Measurements from ENCODE around the gene LTBP3. TPM values are rescaled to one million over a fixed set of nuclear protein-coding genes. Genes with fewer than 3 reads are reported as not detected.

The LTBP3 gene
- polyA plus RNA-seq, 1 experiment = 25.3 TPM

DNA sequence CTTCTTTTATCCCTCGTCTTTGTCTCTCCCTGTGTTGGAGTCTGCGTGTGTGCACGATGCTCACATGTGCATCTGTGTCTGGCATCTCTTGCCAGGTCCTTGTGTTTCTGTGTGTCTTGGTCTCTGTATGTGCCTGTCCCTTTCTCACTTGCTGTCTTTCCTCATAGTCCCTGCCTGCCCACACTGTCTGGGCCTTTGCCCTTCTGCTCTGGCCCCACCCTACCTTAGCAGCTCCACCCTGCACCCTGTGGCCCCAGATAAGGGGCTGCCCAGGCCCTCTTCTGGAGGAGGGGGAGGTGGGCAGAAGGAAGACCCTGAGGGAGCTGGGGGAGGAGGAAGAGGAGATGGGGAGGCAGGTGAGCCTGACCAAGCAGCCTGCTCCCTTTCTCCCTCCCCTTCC is 20.5 kb upstream of the LTBP3 start:
- ChIA-PET POLR2A (interaction anchor here (0.6 kb wide), 1 partner anchor 15 kb away, joined by 5 read pairs; no protein-coding TSS in a partner anchor), CTCF (interaction anchor here (1.0 kb wide), 1 partner anchor 11 kb away, joined by 5 read pairs; no protein-coding TSS in a partner anchor)
- Histone ChIP-seq H3K9me3 (ENCODE audit: control insufficient read depth, insufficient read depth, low read length) (no peaks in the 10 kb centered on the region), H3K27me3 (ENCODE audit: control insufficient read depth, insufficient read depth, low read length) (no peaks in the 10 kb centered on the region), H3K4me3 (ENCODE audit: low read depth, low read length) (no peak overlapping the region), H3K27ac (ENCODE audit: low read depth, low read length) (no peak overlapping the region)
- TF ChIP-seq CTCF (IDR thresholded peaks at IDR 0.05; ENCODE audit: low read depth, low read length) = no peak
- DNase-seq (ENCODE audit: low read depth, low spot score) = no peak

- CTCF ChIA-PET = interaction anchor here (1.0 to 1.9 kb wide), 2 partner anchors 11 to 16 kb away, joined by 5 to 17 read pairs; no protein-coding TSS in a partner anchor
- Histone ChIP-seq H3K4me3 (ENCODE audit: low read depth, low read length) (no peak overlapping the region), H3K27me3 (ENCODE audit: control insufficient read depth, insufficient read depth, low read length) (no peaks in the 10 kb centered on the region), H3K9me3 (ENCODE audit: control insufficient read depth, insufficient read depth, low read length) (no peaks in the 10 kb centered on the region), H3K27ac (ENCODE audit: low read depth, low read length) (no peak overlapping the region)
- POLR2A ChIA-PET = no interaction called here
- no peak for DNase-seq (ENCODE audit: low read depth, low spot score)
- no peak for TF ChIP-seq CTCF (IDR thresholded peaks at IDR 0.05; ENCODE audit: low read depth, low read length)
Observed at GRCh38 chr11:65578134-65578533, 20.0 kb upstream of the LTBP3 start.

DNA sequence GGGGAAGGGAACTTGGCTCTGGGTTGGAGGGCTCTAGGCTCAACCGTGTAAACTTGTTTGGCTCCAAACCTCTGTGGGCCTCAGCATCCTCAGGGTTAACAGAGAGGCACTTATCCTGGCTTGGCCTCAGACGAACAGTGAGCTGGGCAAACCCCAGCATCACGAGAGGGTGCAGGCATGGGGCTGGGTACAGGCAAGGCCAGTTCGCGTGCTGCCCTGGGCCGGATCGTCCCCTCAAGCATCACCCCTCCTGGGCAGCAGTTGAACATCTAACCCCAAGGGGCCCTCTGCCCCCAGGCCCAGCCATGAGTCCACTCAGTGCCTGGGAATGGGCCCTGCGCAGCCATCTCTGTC is 19.6 kb upstream of the LTBP3 start:
- H3K27me3 ChIP-seq (ENCODE audit: control insufficient read depth, insufficient read depth, low read length) = no peaks in the 10 kb centered on the region
- no peak for DNase-seq (ENCODE audit: low read depth, low spot score)
- CTCF ChIA-PET = interaction anchor here (1.0 to 1.9 kb wide), 2 partner anchors 12 to 16 kb away, joined by 5 to 17 read pairs; no protein-coding TSS in a partner anchor
- POLR2A ChIA-PET = interaction anchor here (1.1 to 1.2 kb wide), 2 partner anchors 16 to 37 kb away, joined by 3 read pairs; no protein-coding TSS in a partner anchor
- peak overlapping the region; percentile 65 for H3K4me3 ChIP-seq (ENCODE audit: low read depth, low read length)
- H3K27ac ChIP-seq (ENCODE audit: low read depth, low read length) = peak overlapping the region; percentile 47
- no peak for TF ChIP-seq CTCF (IDR thresholded peaks at IDR 0.05; ENCODE audit: low read depth, low read length)
- H3K9me3 ChIP-seq (ENCODE audit: control insufficient read depth, insufficient read depth, low read length) = no peaks in the 10 kb centered on the region

GRCh38 chr11:65576867-65577755 is 19.0 kb upstream of the LTBP3 start:
- Histone ChIP-seq H3K9me3 (ENCODE audit: control insufficient read depth, insufficient read depth, low read length) (no peaks in the 10 kb centered on the region), H3K27ac (ENCODE audit: low read depth, low read length) (peak overlapping the region; percentile 47), H3K27me3 (ENCODE audit: control insufficient read depth, insufficient read depth, low read length) (no peaks in the 10 kb centered on the region), H3K4me3 (ENCODE audit: low read depth, low read length) (peak overlapping the region; percentile 65)
- no peak for DNase-seq (ENCODE audit: low read depth, low spot score)
- ChIA-PET CTCF (interaction anchor here (0.6 to 2.3 kb wide), 3 partner anchors 17 to 270 kb away, joined by 3 to 17 read pairs (median 8); no protein-coding TSS in a partner anchor), POLR2A (interaction anchor here (0.6 to 1.2 kb wide), 5 partner anchors 17 to 75 kb away, joined by 3 to 5 read pairs (median 3); partner anchors contain the start of gene KCNK7)
- TF ChIP-seq CTCF (IDR thresholded peaks at IDR 0.05; ENCODE audit: low read depth, low read length) = no peak
